ENCODE measurements around the gene EHMT2.

EHMT2 gene

DNA sequence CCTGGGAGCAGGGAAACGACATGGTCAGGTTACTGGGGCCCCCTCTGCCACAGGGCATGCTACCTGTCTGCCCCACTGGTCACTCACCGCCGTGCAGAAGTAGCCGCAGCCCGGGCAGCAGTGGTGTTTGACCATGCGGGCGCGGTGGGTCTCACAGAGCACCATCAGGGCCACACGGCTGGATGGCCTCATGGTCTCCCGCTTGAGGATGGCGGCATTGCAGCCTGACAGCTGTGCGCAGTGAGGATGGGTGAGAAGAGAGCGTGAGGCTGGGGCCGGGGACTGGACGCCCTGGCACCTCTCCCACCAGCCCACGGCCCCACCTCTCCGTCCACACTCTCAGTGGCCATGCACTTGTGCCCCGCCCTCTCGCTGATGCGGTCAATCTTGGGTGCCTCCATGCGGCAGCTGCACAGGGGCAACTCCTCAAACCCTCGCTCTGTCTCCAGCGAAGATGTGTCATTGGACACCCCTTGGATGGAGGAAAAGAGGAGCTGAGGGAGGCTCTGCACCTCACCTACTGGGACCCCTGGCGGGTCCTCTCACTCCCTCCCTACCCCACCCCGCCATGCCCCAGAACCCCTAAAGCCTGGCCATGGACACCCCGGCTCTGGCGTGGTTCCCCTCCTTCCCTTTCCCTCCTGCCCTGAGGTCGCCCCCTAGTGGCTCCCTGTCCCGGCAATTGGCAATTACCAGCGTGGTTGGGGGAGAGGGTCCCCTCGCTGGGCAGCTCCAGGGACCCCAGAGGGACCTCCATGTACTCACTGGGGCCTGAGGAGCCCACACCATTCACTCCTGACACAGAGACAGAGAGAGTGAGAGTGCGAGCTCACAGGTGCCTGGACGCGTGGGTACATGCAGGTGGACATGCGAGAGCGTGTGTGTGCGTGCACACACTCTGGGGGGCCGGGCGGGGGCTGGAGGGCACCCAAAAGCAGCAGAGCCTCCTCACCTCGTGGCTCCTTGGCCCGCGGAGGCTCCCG lies 8.9 kb downstream of the EHMT2 start:
- DNase-seq (ENCODE audit: low spot score), result no peak

DNA sequence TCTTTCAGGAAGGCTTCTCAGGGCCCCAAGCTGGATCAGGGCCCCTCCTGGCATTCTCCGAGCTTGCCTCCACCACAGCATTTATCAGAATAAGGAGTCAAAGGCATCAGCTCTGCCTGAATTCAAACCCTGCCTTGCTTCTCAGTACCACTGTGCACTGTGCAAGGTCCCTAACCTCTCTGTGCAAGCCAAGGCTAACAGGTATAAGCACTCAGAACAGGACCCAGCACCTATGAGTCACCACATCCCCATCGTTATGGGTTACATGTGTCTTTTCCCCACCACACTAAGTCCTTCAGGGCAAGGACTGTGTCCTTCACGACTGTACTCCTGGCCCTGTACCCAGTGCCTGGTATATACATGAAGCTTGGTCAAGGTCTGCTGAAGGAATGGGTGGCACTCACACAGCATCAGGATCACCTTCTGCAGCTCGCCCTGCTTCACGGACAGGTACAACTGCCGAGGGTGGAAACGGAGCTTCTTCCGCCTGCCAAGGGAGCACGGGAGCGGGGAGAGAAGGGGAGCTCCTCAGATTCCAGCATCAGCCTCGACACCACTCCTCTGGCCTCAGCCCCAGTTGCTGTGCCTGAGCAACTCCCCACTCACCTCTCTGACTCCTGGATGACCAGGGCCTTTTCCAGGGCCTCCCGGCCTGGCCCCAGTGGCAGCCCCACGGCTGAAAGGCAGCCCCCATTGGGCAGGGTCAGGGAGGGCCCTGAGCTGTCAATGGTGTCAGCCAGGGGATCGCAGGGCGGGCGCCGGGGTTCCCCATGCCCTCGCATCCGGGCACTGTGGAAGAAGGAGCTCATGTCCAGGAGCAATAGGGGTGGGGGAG lies 10.1 kb downstream of the EHMT2 start:
- no peak for DNase-seq (ENCODE audit: low spot score)

DNA sequence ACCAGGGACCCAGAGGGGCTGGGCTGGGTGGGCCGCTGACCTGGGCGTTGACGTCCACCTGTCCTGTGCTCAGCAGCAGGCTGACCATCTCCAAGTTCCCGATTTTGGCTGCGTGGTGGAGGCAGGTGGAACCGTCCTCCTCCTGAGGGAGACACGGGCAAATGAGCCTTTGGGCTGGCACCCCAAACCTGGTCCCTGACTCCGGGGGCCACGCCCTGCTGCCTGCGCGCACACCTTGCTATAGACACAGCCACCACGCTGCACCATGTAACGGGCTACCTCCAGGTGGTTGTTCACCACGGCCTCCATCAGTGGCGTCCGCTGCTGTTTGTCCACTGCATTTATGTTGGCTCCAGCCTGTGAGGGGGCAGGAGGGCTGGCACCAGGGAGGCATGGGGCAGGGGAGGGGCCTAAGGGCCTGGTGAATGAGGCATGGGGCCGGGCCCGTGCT lies 10.9 kb downstream of the EHMT2 start:
- no peak for DNase-seq (ENCODE audit: low spot score)

DNA sequence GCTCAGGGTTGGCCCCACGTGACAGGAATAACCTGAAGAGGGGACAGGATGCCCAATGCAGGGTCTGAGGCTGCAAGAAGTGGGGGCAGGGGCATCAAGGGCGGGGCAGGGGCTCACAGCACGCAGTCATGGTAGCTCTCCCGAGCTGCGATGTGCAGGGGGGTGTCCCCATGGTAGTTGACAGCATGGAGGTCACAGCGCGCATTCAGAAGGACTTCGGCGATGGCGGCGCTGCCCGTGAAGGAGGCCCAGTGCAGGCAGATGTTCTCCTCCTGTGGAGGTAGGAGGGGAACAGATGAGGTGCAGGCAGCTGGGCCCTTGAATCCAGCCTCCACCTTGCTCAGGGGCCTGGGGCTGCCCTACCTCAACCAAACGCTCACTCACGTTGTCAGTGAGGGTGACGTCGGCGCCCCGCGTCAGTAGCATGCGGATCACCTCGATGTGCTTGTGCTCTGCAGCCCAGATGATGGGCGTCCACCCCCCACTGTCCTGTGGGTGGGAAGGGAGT lies 12.9 kb downstream of the EHMT2 start:
- DNase-seq (ENCODE audit: low spot score), result no peak

DNA sequence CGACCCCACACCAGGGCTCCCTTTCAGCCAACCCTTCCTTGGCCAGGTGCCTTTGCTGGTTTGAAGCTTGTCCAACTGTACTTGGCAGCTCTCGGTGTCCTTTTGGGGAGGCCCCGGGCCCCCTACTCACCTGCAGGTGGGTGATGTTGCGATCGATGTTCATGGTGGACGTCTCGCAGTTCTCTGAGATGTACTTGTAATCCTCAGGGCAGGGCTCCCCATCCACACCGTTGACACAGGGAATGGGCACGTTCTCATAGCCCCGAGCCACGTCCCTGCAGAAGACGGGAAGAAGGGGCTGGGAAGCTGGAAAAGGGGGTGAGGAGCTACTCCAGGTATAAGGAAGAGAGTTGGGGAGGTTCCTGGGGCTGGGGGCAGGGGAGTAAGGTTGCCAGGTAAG lies 13.8 kb downstream of the EHMT2 start:
- no peak for DNase-seq (ENCODE audit: low spot score)

DNA sequence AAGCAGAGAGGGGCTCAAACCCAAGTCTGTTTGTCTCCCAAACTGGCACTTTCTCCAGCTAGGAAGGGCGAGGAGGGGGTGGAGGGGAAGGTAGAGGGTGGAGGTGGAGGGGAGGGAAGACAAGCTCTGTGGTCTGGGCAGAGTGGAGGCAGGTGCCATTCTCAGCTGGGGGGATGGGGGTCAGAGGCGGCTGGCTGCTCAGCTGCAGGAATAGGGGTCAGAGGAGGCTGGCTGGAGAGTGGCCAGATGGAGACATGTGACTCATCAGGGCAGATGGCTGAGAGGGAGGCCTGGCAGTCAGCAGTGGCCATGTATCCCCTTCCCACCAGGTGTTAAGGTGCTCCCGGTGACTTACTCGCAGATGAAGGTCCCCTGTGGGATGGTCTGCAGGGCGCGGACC lies 15.2 kb downstream of the EHMT2 start:
- no peak for DNase-seq (ENCODE audit: low spot score)

DNA sequence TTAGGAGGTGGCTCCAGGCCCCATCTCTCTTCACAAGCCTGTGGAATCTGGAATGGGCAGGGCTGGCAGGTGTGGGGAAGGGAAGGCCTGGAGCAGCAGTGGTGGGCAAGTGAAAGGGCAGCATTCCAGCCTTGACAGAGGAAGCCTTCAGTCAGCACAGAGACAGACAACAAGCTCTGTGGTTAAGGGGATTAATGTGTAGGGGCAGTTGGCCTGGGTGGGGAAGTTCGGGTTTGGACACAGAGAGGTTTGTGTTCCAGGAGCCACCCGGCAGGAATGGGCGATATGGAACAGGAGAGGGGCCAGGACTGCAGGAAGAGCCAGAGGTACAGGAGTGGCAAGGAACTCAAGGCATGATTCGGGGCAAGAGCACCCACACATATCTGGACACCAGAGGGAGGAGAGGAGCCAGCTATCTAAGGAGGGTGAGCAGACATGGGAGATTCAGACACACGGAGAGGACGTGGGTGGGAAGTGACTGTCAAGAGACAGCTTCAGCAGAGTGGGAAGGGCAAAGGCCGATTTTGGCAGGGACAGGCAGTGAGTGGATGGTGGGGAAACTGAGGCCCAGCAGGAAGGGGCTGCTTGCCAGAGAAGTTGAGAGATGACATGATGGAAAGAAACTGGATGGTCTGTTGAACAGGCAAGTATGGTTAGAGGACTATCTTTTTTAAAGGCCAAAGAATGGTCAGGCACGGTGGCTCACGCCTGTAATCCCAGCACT lies 16.2 kb downstream of the EHMT2 start:
- no peak for DNase-seq (ENCODE audit: low spot score)

DNA sequence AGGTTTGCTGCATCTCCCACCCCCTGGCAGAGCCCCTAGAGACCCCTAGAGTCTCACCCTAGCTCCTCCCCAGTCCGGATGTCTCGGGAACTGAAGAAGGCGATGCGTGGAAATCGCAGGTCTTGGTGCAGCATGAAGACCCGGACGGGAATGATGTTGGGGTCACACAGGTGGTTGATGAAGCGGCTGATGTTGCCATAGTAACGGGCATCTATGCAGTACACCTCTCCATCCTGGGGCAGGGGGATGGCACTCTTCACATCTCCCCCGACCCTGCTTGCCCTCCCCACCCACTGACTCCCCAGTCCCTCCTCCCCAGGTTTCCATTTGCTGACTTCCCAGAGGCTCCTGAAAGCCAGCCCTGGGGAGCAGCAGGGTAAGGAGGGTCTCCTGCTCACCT lies 16.9 kb downstream of the EHMT2 start:
- no peak for DNase-seq (ENCODE audit: low spot score)

DNA sequence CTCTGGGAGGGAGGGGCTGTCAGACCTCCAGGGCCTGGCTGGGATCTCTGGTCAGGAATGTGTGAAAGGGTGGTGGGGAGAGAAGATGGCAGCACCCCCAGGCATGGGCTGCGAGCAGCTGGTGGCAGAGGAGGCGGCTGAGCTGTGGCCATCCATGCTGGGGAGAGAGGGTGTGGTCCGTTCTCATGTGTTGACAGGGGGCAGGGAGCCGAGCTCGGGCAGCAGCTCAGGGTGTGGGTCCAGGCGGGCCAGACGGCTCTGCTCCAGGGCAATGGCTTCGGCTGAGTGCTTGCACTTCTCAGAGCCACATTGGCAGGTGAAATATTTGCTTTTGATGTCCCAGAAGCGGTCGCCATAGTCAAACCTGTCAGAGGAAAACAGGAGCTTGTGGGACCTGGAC lies 17.6 kb downstream of the EHMT2 start:
- DNase-seq (ENCODE audit: low spot score), result no peak

DNA sequence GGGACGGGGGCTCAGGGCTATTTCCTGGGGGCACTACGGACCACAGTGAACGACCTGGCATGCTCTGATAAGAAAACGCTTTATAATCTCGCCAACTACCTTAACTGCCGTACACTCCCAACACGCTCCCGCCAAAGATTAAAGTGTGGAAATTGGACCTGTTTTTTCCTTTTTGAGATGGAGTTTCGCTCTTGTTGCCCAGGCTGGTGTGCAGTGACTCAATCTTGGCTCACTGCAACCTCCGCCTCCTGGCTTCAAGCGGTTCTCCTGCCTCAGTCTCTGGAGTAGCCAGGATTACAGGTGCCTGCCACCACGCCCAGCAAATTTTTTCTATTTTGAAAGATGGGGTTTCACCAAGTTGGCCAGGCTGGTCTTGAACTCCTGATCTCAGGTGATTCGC lies 18.4 kb downstream of the EHMT2 start:
- DNase-seq (ENCODE audit: low spot score), result no peak

DNA sequence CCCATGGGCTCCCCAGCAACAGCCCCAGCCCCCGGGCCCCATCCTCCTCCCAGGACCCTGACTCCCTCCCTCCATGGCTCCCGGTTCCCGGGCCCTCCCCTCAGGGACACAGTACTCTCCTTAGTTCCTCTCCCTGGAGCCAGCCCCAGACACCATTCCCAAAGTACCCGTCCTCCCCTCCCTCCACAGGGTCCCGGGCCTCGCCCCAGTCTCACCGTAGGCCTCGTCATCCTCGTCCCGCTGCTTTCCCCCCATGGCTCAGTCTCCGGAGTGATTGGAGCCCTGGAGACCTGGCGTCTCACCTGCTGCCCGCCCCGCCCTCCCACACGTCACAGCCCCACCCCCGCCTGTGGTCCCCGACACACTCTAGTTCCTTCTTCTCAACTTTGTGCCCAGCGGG lies 18.8 kb downstream of the EHMT2 start, which contains the start of gene SLC44A4:
Gene SLC44A4, minus strand, starts transcription at position 272 of the 400 bp plus-strand sequence. Its CDS starts 17 bp downstream, at position 255.
- DNase-seq (ENCODE audit: low spot score), result no peak

DNA sequence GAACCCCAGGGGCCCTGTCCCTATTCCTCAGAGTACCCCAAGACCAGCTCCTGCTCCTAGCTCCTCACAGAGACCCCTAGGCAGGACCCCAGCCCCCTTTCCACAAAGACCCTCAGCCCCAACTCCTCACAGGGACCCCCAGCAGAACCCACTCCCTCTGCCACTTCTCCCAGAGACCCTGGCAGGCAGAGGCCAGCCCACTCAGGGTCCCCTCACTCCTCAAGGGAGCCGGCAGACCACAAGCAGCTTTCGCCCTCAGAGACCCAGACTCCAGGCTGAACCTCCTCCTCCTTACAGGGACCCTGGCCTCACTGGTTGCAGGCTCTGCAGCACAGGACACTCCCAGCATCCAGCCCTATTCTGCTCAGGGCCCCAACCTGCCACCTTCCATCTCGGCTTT lies 19.3 kb downstream of the EHMT2 start:
- no peak for DNase-seq (ENCODE audit: low spot score)

DNA sequence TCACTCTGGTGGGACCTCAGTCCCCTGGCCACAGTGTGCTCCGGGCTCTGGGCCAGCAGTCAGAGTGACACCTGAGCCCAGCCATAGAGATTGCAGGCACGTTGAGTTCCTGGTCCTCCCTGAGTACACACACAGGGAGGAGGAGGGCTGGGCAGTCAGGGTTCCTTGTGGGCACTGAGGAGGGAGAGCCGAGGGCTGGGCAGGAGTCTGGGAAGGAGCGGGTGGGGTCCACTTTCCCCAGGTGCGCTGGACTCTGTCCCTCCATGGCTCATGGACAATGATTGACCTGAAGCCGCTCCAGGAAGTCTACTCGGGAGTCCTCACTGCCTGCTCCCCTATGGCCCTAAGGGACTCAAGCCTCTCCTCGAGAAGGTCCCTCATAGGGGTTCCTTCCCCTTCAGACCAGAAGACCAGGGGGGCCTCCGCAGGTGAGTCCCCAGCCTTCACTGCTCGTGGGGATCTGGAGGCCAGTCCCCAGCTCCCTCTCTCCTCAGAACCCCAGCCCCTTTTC lies 19.8 kb downstream of the EHMT2 start:
- DNase-seq (ENCODE audit: low spot score), result no peak

DNA sequence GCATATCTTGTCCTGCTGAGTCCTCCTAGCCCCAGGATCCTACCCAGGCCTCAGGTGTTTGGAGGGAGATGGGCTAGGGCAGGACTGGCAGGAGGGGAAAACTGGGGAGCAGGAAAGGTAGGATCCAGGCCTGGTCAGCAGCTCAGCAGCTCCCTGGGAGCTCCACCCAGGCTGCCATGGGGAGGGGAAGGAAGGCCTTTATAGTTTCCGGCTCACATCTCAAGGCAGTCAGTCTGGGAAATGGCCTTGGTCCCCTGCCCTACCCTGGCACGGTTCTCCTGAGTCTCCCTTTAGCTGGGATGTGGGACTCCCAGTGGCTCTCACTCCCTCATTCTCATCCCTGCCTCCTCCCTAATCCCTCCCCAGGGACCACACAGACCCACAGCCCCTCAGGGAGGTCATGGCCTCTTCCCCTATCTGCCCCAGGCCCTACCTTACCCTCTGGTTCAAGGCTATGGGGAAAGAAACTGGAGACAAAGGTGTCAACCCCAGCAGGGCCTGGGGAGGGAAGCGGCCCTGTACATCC lies 20.3 kb downstream of the EHMT2 start:
- no peak for DNase-seq (ENCODE audit: low spot score)

DNA sequence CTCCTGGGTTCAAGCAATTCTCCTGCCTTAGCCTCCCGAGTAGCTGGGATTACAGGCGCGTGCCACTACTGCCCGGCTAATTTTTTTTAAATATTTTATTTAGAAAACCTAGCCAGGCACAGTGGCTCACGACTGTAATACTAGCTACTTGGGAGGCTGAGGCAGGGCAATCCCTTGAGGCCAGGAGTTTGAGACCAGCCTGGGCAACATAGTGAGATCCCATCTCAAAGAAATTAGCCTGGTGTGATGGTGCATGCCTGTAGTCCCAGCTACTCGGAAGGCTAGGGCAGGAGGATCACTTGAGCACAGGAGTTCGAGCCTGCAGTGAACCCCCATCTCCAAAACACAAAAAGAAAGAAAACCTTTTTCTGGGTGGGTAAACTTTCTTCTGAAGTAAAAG lies 21.1 kb downstream of the EHMT2 start:
- DNase-seq (ENCODE audit: low spot score), result no peak

DNA sequence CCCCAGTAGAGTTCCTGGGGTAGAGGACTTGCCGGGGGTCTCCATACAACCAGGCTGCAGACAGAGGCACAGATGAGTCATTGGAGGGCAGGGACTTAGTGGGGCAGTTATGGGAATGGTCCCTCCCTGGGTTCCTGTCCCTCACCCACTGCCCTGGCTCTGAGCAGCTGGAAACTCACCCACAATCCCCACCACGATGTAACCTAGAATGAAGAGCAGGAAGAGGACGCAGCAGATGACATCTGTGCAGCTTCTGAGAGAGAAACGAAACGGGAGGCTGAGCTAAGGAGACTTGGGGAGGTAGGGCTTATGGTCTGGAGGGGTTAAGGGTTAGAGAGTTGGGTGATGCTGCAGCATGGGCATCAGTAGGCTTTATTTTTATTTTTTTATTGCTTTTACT lies 21.6 kb downstream of the EHMT2 start:
- no peak for DNase-seq (ENCODE audit: low spot score)

DNA sequence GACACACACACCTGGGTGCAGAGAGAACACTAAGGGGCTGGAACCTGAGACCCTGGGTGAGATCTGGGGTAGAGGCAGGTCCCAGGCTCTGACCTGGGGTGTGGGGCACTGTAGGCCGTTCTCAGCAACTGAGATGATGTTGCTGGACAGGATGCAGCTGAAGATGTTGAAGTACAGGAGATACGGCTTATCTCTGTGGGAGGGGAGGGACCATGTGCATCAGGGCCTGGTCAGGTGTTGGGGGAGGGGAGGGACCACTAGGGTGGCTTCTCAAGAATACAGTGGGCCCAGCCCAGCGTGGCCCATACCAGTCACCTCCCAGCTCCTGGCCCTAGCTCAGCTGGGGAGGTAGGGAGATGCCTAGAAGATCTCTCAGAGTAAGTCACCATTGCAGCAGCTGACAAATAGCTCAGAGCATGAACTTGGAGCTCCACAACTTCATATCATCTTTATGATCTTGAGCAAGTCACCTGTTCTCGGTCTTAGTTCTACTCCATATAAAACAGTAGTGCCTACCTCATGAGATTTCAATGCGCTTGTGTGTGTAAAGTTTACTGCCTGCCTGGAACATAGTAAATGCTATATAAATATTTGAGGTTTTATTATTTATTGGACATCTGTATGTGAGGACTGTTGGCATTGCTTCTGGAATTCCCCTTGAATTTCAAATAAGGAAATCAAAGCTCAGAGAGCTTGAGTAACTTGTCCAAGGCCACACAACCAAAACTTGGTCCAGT lies 22.5 kb downstream of the EHMT2 start:
- DNase-seq (ENCODE audit: low spot score), result no peak

DNA sequence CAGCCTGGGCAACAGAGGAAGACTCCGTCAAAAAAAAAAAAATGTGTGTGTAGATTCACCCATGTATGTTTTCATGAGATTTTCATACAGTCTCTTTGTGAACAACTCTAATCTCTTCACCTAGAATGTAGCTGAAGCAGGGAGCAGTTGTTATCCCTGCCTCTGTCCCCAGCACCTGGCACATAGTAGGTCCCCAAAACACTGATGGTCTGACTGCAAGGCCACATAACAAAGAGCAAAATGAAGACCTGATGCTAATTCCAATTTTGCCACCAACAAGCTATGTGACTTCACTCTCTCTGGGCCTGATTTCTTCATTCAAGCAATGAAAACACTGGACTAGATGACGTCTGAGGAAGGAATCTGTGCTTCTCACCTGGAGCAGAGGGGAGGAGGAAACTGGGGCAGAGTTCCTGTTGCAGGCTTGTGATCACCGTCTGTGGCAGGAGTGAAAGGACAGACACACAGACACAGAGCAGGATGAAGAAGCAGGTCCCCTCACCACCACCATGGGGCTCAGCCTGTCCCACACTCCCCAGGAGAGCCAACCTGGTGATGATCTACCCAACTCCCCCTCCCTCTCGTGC lies 23.3 kb downstream of the EHMT2 start:
- no peak for DNase-seq (ENCODE audit: low spot score)

DNA sequence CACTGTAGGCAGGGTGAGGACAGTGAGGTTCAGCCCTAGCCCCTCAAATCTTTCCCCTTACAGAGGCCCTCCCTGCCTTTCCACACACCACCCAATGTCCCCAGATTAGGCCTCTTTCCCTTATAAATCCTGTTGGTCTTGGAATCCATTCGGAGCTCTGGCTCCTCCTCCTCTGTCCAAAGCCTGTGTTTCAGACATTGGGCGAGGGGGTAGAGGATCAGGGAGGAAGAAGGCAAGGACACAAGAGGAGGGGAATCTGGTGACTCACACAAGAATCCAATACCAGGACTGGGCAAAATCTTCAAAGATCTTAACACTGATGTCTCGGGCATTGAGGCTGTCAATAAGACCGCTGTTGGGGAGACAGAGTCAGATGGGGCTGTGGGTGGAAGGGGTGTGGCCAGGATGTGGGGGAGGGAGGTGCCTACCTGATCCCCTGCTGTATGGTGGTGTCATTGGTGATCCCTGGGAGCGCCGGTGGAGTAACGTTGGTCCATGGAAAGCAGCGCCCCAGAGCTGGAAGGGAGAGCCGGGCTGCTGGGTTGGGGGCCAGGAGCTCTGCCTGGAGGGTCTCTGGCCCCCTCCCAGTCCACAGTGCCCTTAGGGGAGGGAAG lies 26.3 kb downstream of the EHMT2 start:
- DNase-seq (ENCODE audit: low spot score), result no peak

DNA sequence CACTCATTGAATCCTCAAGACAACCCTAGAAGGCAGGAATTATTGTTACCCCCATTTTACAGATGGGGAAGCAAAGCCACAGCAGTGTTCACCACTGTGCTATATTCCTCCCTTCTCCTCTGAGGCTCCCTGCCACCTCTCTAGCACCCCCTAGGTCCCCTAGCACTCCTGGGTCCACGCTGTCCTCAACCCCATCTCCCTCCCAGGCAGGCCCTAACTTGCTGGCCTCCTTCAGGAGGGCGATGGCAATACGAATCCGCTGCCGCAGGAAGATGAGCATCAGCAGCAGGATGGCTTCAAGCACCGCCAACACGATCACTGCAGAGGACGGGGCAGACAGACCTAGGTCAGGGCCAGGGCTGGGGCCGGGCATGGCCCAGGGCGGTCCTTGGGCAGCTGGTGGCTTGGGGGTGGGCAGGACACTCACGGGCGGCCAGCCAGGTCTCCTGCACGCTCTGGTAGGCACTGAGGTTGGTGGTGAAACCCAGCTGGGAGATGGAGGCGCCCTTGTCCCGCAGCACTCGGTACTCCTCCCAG lies 27.0 kb downstream of the EHMT2 start:
- DNase-seq (ENCODE audit: low spot score), result no peak

All from RKO (cell line).